22Rv1 (cell line): ENCODE results near the gene GTF2A1L.

ENCODE experiments used
- CTCF ChIP-seq: fragments of 450-650 bp; IDR thresholded peaks from 2 replicates; pipeline ENCODE4 v1.5.1; 2017; ENCODE audit warnings: mild to moderate bottlenecking
- ZFX ChIP-seq: fragments of 450-650 bp; IDR thresholded peaks from 2 replicates; pipeline ENCODE4 v1.6.1; 2017; ENCODE audit warnings: antibody characterized with exemption, borderline replicate concordance

- TF ChIP-seq CTCF (no peak), ZFX (no peak)
These were observed 51.3 kb downstream of the GTF2A1L start for GRCh38 chr2:48668992-48669391.
